Endodermal cell (in vitro differentiated cells): ENCODE results near the gene EXD2. TPM values are rescaled to one million over a fixed set of nuclear protein-coding genes. Genes with fewer than 3 reads are reported as not detected.

Source experiments
- DNase-seq: peaks from one replicate; pipeline ENCODE4 v3.0.0-alpha.2; 2017
- H3K27ac ChIP-seq: 2 replicates; pipeline ENCODE4 v1.5.1; 2013; ENCODE audit warnings: mild to moderate bottlenecking, low read depth, low read length, moderate library complexity
- H3K27me3 ChIP-seq: 2 replicates; pipeline ENCODE4 v1.6.1; 2013; ENCODE audit warnings: mild to moderate bottlenecking, low read length, moderate library complexity; ENCODE audit not compliant: insufficient read depth, control insufficient read depth, poor library complexity, severe bottlenecking
- H3K36me3 ChIP-seq: 2 replicates; pipeline ENCODE4 v1.7.0; 2013; ENCODE audit warnings: mild to moderate bottlenecking, low read length, moderate library complexity; ENCODE audit not compliant: control insufficient read depth, insufficient read depth
- H3K4me1 ChIP-seq: one replicate; pipeline ENCODE4 v1.7.0; 2013; ENCODE audit warnings: low read length; ENCODE audit not compliant: control insufficient read depth, insufficient read depth
- H3K4me3 ChIP-seq: 2 replicates; pipeline ENCODE4 v1.5.1; 2013; ENCODE audit warnings: mild to moderate bottlenecking, low read length, moderate library complexity
- H3K9ac ChIP-seq: 2 replicates; pipeline ENCODE4 v1.6.1; 2013; ENCODE audit warnings: mild to moderate bottlenecking, low read length, moderate library complexity; ENCODE audit not compliant: poor library complexity, severe bottlenecking; ENCODE audit errors: extremely low read depth
- H3K9me3 ChIP-seq: 2 replicates; pipeline ENCODE4 v1.6.1; 2013; ENCODE audit warnings: mild to moderate bottlenecking, low read length, moderate library complexity; ENCODE audit not compliant: control insufficient read depth
- H3K27ac Mint-ChIP-seq: 2 replicates; pipeline ENCODE4 v1.8.0; 2020; ENCODE audit warnings: mixed read lengths
- H3K27me3 Mint-ChIP-seq: 2 replicates; pipeline ENCODE4 v1.8.0; 2021; ENCODE audit warnings: mild to moderate bottlenecking, mixed read lengths; ENCODE audit not compliant: insufficient read depth
- H3K36me3 Mint-ChIP-seq: 2 replicates; pipeline ENCODE4 v1.8.0; 2020; ENCODE audit warnings: low read depth, mixed read lengths
- H3K4me1 Mint-ChIP-seq: 2 replicates; pipeline ENCODE4 v1.8.0; 2020; ENCODE audit warnings: mixed read lengths
- H3K4me3 Mint-ChIP-seq: 2 replicates; pipeline ENCODE4 v1.8.0; 2020; ENCODE audit warnings: mild to moderate bottlenecking, moderate library complexity, mixed read lengths
- H3K9me3 Mint-ChIP-seq: 2 replicates; pipeline ENCODE4 v1.8.0; 2020; ENCODE audit warnings: mild to moderate bottlenecking, mixed read lengths
- CTCF ChIP-seq: fragments of 200-600 bp; sonication (generic); conservative IDR thresholded peaks from 2 replicates; pipeline ENCODE4 v1.5.0; 2021; ENCODE audit warnings: antibody characterized with exemption, mild to moderate bottlenecking
- WGBS, 2 experiments: methylation state at CpG; one replicate each; pipeline versions ENCODE4 v1.1.5 to v1.1.7; 2013; ENCODE audit warnings: missing lambda C conversion rate in 2 of 2, mixed read lengths in 1 of 2; ENCODE audit not compliant: insufficient coverage in 1 of 2, insufficient read length in 1 of 2; 5-methylcytosine and 5-hydroxymethylcytosine counted together
- total RNA-seq, 2 donors: library from RNA; stranded (reverse); fragmentation: NEBNext Ultra II Directional in 1 of 2; extraction: Animal tissue kit (Norgen Biotek cat#: 25700) in 1 of 2; gene quantifications; 2 replicates in 1 of 2; 3 replicates in 1 of 2; pipeline ENCODE4 v1.2.1, GENCODE V29; 2021

The EXD2 gene
- total RNA-seq, 2 donors from 2014 or later = 26.9 to 27.2 TPM

GRCh38 chr14:69285661-69286255 is 94.5 kb downstream of the EXD2 start:
- H3K27ac Mint-ChIP-seq = no peak overlapping the region
- no peak for TF ChIP-seq CTCF

GRCh38 chr14:69287098-69288010 is 96.1 kb downstream of the EXD2 start:
- WGBS, 2 experiments = 82 to 83% methylated on average over 7 to 9 of the region's 9 CpGs
- Histone ChIP-seq H3K4me3 (no peak overlapping the region), H3K36me3 (no peaks in the 10 kb centered on the region), H3K9me3 (no peaks in the 10 kb centered on the region), H3K9ac (no peak overlapping the region), H3K27me3 (no peaks in the 10 kb centered on the region), H3K27ac (no peak overlapping the region), H3K4me1 (no peaks in the 10 kb centered on the region)
- DNase-seq = peak; percentile 71
- H3K27ac Mint-ChIP-seq = no peak overlapping the region
- no peaks in the 10 kb centered on the region for H3K9me3 Mint-ChIP-seq
- peaks cover 9% of the 10 kb centered on the region for H3K27me3 Mint-ChIP-seq
- H3K4me3 Mint-ChIP-seq = no peak overlapping the region
- no peaks in the 10 kb centered on the region for H3K36me3 Mint-ChIP-seq
- no peaks in the 10 kb centered on the region for H3K4me1 Mint-ChIP-seq
- peak; percentile 51 for TF ChIP-seq CTCF

More at GRCh38 chr14:69285661-69286255, 94.5 kb downstream of the EXD2 start:
- DNase-seq = peak; percentile 23
- Mint-ChIP-seq H3K9me3 (no peaks in the 10 kb centered on the region), H3K4me1 (no peaks in the 10 kb centered on the region), H3K4me3 (no peak overlapping the region), H3K27me3 (peaks cover 11% of the 10 kb centered on the region), H3K36me3 (no peaks in the 10 kb centered on the region)
- Histone ChIP-seq H3K9me3 (no peaks in the 10 kb centered on the region), H3K4me3 (no peak overlapping the region), H3K9ac (no peak overlapping the region), H3K27me3 (no peaks in the 10 kb centered on the region), H3K36me3 (no peaks in the 10 kb centered on the region), H3K4me1 (no peaks in the 10 kb centered on the region), H3K27ac (no peak overlapping the region)
- WGBS, 2 experiments = 94 to 100% methylated on average over 1 to 7 of the region's 7 CpGs

- WGBS, 2 experiments = 78 to 85% methylated on average over 6 to 8 of the region's 8 CpGs
- Histone ChIP-seq H3K4me1 (no peaks in the 10 kb centered on the region), H3K4me3 (no peak overlapping the region), H3K27me3 (no peaks in the 10 kb centered on the region), H3K36me3 (no peaks in the 10 kb centered on the region), H3K9ac (no peak overlapping the region), H3K27ac (no peak overlapping the region), H3K9me3 (no peaks in the 10 kb centered on the region)
- no peaks in the 10 kb centered on the region for H3K36me3 Mint-ChIP-seq
- peak; percentile 58 for DNase-seq
- TF ChIP-seq CTCF = peak; percentile 48
- peaks cover 9% of the 10 kb centered on the region for H3K27me3 Mint-ChIP-seq
- H3K4me3 Mint-ChIP-seq = no peak overlapping the region
- H3K27ac Mint-ChIP-seq = no peak overlapping the region
- H3K9me3 Mint-ChIP-seq = no peaks in the 10 kb centered on the region
- H3K4me1 Mint-ChIP-seq = no peaks in the 10 kb centered on the region
These were observed 96.9 kb downstream of the EXD2 start for GRCh38 chr14:69288011-69288771.
